Heart left ventricle (tissue), 16 donors: ENCODE data around the gene STXBP1. TPM values are rescaled to one million over a fixed set of nuclear protein-coding genes. Genes with fewer than 3 reads are reported as not detected.
A peak's percentile ranks its signal among the peaks of the same experiment; 100 is the strongest.

Source experiments
- ATAC-seq, 4 donors: fragments of 200-7000 bp; cut with Tn5 transposase; one replicate each; pipeline ENCODE4 v1.9.1; 2020 to 2022; ENCODE audit warnings: moderate library complexity in 4 of 4, mild to moderate bottlenecking in 3 of 4, moderate number of reproducible peaks in 1 of 4
- DNase-seq, 5 donors: peaks; one replicate each; pipeline ENCODE4 v3.0.0-alpha.2; 2020
- H3K27ac ChIP-seq, 12 donors: fragments of 200-600 bp; sonication (generic) in 4 of 12; one replicate each; pipeline versions ENCODE4 v1.5.0 to v1.8.0; 2016 to 2022; ENCODE audit warnings: mild to moderate bottlenecking in 2 of 12
- H3K27me3 ChIP-seq, 9 donors: fragments of 200-600 bp; sonication (generic) in 2 of 9; one replicate each; pipeline versions ENCODE4 v1.5.1 to v1.8.0; 2016 to 2022; ENCODE audit warnings: mild to moderate bottlenecking in 3 of 9
- H3K36me3 ChIP-seq, 9 donors: fragments of 200-600 bp; sonication (generic) in 2 of 9; one replicate each; pipeline versions ENCODE4 v1.5.0 to v1.8.0; 2018 to 2022; ENCODE audit warnings: mild to moderate bottlenecking in 2 of 9
- H3K4me1 ChIP-seq, 12 donors: fragments of 200-600 bp; sonication (generic) in 4 of 12; one replicate each; pipeline versions ENCODE4 v1.5.0 to v1.8.0; 2016 to 2022; ENCODE audit warnings: mild to moderate bottlenecking in 3 of 12
- H3K4me3 ChIP-seq, 12 donors: fragments of 200-600 bp; sonication (generic) in 4 of 12; one replicate each; pipeline versions ENCODE4 v1.5.0 to v1.8.0; 2017 to 2022; ENCODE audit warnings: mild to moderate bottlenecking in 9 of 12, moderate library complexity in 4 of 12
- H3K9me3 ChIP-seq, 12 donors: fragments of 200-600 bp; sonication (generic) in 4 of 12; one replicate each; pipeline versions ENCODE4 v1.5.0 to v1.8.0; 2016 to 2022; ENCODE audit warnings: mild to moderate bottlenecking in 1 of 12
- POLR2A ChIP-seq, 2 donors: fragments of 450-650 bp; IDR thresholded peaks; one replicate each; pipeline ENCODE4 v1.6.1; 2017; ENCODE audit warnings: antibody characterized with exemption in 2 of 2, mild to moderate bottlenecking in 2 of 2, moderate library complexity in 2 of 2
- WGBS, 4 donors: extraction: QIAGEN DNeasy Blood & Tissue Kit in 2 of 4; methylation state at CpG; one replicate each; pipeline versions ENCODE4 v1.1.5 to v1.1.7; 2013 to 2018; 5-methylcytosine and 5-hydroxymethylcytosine counted together
- intact Hi-C, 10 donors: fragments of 100-400 bp; cut with DNase I; formaldehyde crosslinking; loops; one replicate each; pipeline versions ENCODE4 v1.11.1 to v1.14.2; 2022
- polyA plus RNA-seq, 2 donors: library from polyadenylated mRNA; stranded (reverse); fragments of 200-250 nt; gene quantifications; one replicate each; pipeline ENCODE4 v1.2.3, GENCODE V29; 2013
- total RNA-seq, 9 donors: library from RNA; depleted of rRNA in 2 of 9; stranded (reverse); fragments of >200 nt in 2 of 9; fragmentation: NEBNext Ultra II Directional in 3 of 9; extraction: Animal tissue kit (Norgen Biotek cat#: 25700) in 3 of 9; gene quantifications; one replicate each; pipeline versions ENCODE4 v1.1.0 to v1.2.4, GENCODE V29; 2016 to 2023
- TF ChIP-seq, protein P1 (sequence below), 12 donors: fragments of 200-600 bp; sonication (generic) in 4 of 12; IDR thresholded peaks; one replicate each; pipeline versions ENCODE4 v1.5.0 to v1.8.0; 2018 to 2022; ENCODE audit warnings: antibody characterized with exemption in 12 of 12, mild to moderate bottlenecking in 5 of 12
- donor health status: ischemic (EF 13 %, LVEDD 7.1; RV severe dilation, severe dysfunction).
- donor health status: healthy with polysubstance abuse.
- donor health status: DM: no; HTN: yes; CAD: no.
- donor health status: DM: no; HTN: no; CAD: no.
- donor health status: ischemic (EF 25% LVEDD 6.9; RV normal size, moderate dysfunction).
- donor health status: ischemic (EF 25% LVEDD 5.7; RV mildly dilated, moderate dysfunction).
- donor health status: healthy.
- donor health status: DM: yes; HTN: yes; CAD: no.
- donor health status: ischemic (EF 35%, LVEDD 5.7; RV mildly dilated, moderate dysfunction).
- donor health status: nonischemic (EF 11% LVEDD 7.7; RV severe dilation, severe dysfunction).
- donor health status: DM: yes; HTN: yes; CAD: no.
- donor health status: PGD.
- donor health status: ischemic (EF 29% LVEDD 5.4; RV normal size, mild dysfunction).
- donor health status: nonischemic (EF 23%, LVEDD 6.1; RV moderate dilation, normal function).

The STXBP1 gene
- total and polyA plus RNA-seq, 11 donors = 14.0 to 102 (median 44.5) TPM

- 3 to 7% (median 5%) methylated on average over 8 to 36 of the region's 36 CpGs for WGBS, 4 donors
- DNase-seq = peak in 2 of 5 donors; percentile 56 to 80
- TF ChIP-seq POLR2A (IDR thresholded peaks at IDR 0.05) = no peak
- TF ChIP-seq, protein P1, sequence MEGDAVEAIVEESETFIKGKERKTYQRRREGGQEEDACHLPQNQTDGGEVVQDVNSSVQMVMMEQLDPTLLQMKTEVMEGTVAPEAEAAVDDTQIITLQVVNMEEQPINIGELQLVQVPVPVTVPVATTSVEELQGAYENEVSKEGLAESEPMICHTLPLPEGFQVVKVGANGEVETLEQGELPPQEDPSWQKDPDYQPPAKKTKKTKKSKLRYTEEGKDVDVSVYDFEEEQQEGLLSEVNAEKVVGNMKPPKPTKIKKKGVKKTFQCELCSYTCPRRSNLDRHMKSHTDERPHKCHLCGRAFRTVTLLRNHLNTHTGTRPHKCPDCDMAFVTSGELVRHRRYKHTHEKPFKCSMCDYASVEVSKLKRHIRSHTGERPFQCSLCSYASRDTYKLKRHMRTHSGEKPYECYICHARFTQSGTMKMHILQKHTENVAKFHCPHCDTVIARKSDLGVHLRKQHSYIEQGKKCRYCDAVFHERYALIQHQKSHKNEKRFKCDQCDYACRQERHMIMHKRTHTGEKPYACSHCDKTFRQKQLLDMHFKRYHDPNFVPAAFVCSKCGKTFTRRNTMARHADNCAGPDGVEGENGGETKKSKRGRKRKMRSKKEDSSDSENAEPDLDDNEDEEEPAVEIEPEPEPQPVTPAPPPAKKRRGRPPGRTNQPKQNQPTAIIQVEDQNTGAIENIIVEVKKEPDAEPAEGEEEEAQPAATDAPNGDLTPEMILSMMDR (IDR thresholded peaks at IDR 0.05) = no peak
- peak overlapping the region; percentile 69 to 99 (median 82) for H3K4me3 ChIP-seq
- intact Hi-C loops = loop anchor here in 8 of 10 donors (2.0 to 10.0 kb wide), 4 partner anchors 39 to 353 kb away; no protein-coding TSS in a partner anchor
- H3K27ac ChIP-seq = peak overlapping the region; percentile 83 to 96 (median 90)
- H3K36me3 ChIP-seq = peaks cover 0 to 15% (median 0%) of the 10 kb centered on the region in 9 donors
- H3K27me3 ChIP-seq = no peaks in the 10 kb centered on the region
- H3K4me1 ChIP-seq = peaks cover 2 to 66% (median 39%) of the 10 kb centered on the region in 12 donors
- no peaks in the 10 kb centered on the region for H3K9me3 ChIP-seq
- ATAC-seq = peak in 3 of 4 donors; percentile 10 to 23 (median 21)
These were observed 44.1 kb upstream of the STXBP1 start for GRCh38 chr9:127567730-127568617.

- ATAC-seq = peak in 1 of 4 donors; percentile 0
- H3K27ac ChIP-seq = peak overlapping the region; percentile 83 to 96 (median 90)
- no peaks in the 10 kb centered on the region for H3K9me3 ChIP-seq
- TF ChIP-seq, protein P1 (IDR thresholded peaks at IDR 0.05) = no peak
- peak in 1 of 5 donors; percentile 68 for DNase-seq
- peaks cover 0 to 66% (median 36%) of the 10 kb centered on the region in 12 donors for H3K4me1 ChIP-seq
- intact Hi-C loops = loop anchor here in 8 of 10 donors (2.0 to 10.0 kb wide), 4 partner anchors 40 to 354 kb away; no protein-coding TSS in a partner anchor
- peak overlapping the region; percentile 69 to 99 (median 82) for H3K4me3 ChIP-seq
- 0 to 1% (median 1%) methylated on average over 3 to 50 of the region's 50 CpGs for WGBS, 4 donors
- H3K27me3 ChIP-seq = no peaks in the 10 kb centered on the region
- H3K36me3 ChIP-seq = peaks cover 0 to 15% (median 0%) of the 10 kb centered on the region in 9 donors
These were observed 43.5 kb upstream of the STXBP1 start for GRCh38 chr9:127568618-127568970.

GRCh38 chr9:127568971-127569885, 42.8 kb upstream of the STXBP1 start:
- TF ChIP-seq, protein P1 (IDR thresholded peaks at IDR 0.05) = no peak
- peak in 1 of 2 donors; percentile 60 for TF ChIP-seq POLR2A (IDR thresholded peaks at IDR 0.05)
- Histone ChIP-seq H3K27me3 (no peaks in the 10 kb centered on the region), H3K4me3 (peak overlapping the region; percentile 69 to 99 (median 82)), H3K9me3 (no peaks in the 10 kb centered on the region), H3K4me1 (peaks cover 0 to 66% (median 37%) of the 10 kb centered on the region in 12 donors), H3K27ac (peak overlapping the region; percentile 87 to 96 (median 90)), H3K36me3 (peaks cover 0 to 11% (median 0%) of the 10 kb centered on the region in 9 donors)
- ATAC-seq (peak; percentile 79 to 92 (median 90)), DNase-seq (peak; percentile 80 to 92 (median 87))
- intact Hi-C loops = loop anchor here in 8 of 10 donors (2.0 to 10.0 kb wide), 4 partner anchors 40 to 354 kb away; no protein-coding TSS in a partner anchor
- WGBS, 4 donors = 1 to 5% (median 3%) methylated on average over 18 to 77 of the region's 78 CpGs
